ENCODE results near the gene HLA-DRB1.
"Not testable (repeated sequence)": the region's sequence is repeated elsewhere in the genome, so short reads cannot be mapped to it uniquely, and the experiment has no call there.

The HLA-DRB1 gene

DNA sequence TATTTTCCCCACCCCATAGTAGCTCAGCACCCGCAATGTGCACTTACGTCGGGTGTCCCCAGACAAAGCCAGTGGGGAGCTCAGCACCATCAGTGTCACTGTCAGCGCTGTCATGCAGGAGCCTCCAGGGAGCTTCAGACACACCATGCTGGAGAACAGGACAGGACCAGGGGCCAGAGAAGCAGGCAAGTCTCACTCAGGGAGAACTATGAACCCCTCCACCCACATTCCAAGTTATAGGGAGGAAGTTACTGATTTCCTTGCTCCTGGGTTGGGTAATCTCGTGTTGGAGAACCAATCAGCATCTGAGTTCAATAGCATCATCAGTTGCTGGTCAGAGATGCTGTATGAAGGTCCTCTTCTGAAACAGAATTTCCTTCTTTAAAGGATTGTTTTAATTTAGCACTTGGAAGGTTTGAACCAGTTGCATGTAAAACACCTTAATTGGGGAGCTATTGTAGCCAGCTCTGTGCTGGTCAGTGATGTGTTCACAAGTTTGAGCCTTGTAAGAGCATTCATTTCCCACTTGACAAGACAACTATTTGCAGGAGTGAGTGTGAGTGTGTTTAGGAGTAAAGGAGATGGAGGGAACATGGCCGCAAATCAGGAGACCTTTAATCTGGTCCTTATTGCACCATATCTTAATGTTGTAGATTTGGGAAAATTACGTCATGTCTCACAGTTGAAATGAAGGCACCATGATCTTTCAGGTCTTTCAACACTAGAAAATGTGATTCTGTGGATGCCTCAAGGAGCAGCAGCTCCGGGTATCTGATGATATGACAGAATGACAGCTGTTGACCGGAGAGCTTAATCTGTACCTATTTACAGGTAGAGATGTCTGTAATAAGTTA is at the start of gene HLA-DRB1:
TSS of gene HLA-DRB1 (minus strand) at position 253 of the 854 bp plus-strand sequence. CDS start at position 147, 106 bp downstream.
- peak; percentile 9 for DNase-seq (ENCODE audit: low spot score)

DNA sequence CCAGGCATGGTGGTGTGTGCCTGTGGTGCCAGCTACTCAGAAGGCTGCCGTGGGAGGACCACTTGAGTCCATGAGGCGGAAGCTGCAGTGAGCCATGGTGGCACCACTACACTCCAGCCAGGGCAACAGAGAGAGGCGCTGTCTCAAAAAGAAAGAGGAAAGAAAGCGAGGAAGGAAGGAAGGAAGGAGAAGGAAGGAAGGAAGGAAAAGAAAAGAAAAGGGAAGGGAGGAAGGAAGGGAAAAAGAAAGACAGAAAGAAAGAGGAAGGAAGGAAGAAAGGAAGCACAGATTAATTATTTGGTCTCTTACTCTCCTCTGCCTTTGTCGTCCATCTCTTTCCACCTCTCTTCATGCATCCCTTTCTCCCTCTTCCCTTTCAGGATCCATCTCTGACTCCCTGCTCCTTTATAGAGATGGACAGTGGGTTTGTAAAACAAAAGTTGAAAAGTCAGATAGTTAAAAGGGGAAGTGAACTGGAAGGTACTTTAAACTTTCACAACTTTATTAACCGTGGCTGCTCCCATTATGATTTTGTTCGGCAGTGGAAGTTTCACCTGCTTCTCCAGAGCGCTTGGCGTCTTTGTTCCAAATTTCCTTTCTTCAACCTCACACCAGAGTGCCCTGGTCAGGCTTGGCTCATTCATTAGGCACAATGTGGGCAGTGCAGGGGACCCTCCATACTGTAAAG is 49.0 kb upstream of the HLA-DRB1 start:
- DNase-seq (ENCODE audit: low spot score): no peak

DNA sequence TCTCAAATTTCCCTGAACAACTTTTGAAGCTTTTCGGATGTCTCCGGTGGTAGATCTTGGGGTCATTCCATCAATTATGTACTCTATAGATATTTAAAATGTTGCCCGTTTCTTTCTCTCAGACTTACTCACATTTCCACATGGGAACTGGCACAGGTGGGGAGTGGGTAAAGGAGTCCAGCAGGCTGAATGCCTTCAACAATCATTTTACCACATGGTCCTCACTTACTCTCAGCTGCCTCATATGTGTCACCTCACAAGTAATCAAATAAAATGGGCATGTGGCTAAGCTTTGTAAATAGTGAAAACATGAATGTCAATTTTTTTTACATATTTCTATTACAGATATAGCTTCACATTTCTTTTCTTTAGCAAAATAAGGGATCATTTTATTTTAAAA is 48.2 kb upstream of the HLA-DRB1 start:
- no peak for DNase-seq (ENCODE audit: low spot score)

DNA sequence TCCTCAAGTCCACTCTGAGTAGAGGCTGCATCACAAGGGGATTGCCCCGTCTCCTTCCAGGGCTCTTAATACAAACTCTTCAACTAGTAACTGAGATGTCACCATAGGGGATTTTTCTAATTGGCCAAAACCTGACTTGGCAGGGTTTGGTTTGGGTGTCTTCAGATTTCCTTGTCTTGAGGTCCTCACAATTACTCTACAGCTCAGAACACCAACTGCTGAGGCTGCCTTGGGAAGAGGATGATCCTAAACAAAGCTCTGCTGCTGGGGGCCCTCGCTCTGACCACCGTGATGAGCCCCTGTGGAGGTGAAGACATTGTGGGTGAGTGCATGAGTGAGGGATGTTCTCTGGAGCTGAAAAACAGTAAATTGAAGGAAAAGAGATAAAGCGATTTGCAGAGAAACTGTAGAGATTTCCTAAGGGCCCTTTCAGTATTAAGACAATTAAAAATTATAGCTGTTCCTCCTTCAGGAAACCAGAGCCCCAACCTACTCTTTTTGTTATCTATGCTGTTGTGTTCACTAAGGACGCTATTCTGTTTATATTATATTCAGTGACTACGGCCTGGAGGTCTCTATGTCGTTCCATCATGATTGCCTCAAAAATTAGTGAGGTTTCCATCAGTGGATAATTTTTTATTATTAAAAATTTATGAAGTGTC is 47.7 kb upstream of the HLA-DRB1 start, which contains the start of gene HLA-DQA1:
TSS of gene HLA-DQA1 (plus strand) at position 188 of the 662 bp plus-strand sequence. CDS start at position 241, 53 bp downstream.
- peak; percentile 7 for DNase-seq (ENCODE audit: low spot score)

- no peak for DNase-seq (ENCODE audit: low spot score)
Measured at GRCh38 chr6:32635526-32636123, 46.0 kb upstream of the HLA-DRB1 start.

- not testable (repeated sequence) for DNase-seq (ENCODE audit: low spot score)
Measured at GRCh38 chr6:32629793-32630192, 40.1 kb upstream of the HLA-DRB1 start.

GRCh38 chr6:32627831-32628230 is 38.2 kb upstream of the HLA-DRB1 start:
- DNase-seq (ENCODE audit: low spot score): peak; percentile 5

GRCh38 chr6:32627249-32627648 is 37.6 kb upstream of the HLA-DRB1 start:
- DNase-seq (ENCODE audit: low spot score): no peak

- no peak for DNase-seq (ENCODE audit: low spot score)
Measured at GRCh38 chr6:32625137-32625536, 35.5 kb upstream of the HLA-DRB1 start.

- no peak for DNase-seq (ENCODE audit: low spot score)
Measured at GRCh38 chr6:32624565-32624964, 34.9 kb upstream of the HLA-DRB1 start.

DNA sequence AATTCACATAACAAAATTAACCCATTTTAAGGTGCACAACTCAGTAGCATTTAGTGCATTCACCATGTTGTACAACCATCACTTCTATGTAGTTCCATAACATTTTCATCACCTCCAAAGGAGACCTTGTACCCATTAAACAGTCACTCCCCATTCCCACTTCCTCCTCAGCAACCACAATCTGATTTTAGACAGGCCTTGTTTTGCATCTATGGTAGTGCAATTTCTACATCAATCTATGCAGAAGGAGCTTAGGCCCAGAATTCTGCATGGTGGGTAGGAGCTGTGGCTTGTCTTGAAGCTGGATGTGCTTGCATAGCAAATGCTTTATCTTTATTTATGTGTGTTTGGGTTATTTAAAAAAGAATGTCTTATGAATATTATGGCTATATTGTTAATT is 34.0 kb upstream of the HLA-DRB1 start:
- DNase-seq (ENCODE audit: low spot score): no peak

GRCh38 chr6:32622545-32623401 is 33.1 kb upstream of the HLA-DRB1 start:
- DNase-seq (ENCODE audit: low spot score): no peak

DNA sequence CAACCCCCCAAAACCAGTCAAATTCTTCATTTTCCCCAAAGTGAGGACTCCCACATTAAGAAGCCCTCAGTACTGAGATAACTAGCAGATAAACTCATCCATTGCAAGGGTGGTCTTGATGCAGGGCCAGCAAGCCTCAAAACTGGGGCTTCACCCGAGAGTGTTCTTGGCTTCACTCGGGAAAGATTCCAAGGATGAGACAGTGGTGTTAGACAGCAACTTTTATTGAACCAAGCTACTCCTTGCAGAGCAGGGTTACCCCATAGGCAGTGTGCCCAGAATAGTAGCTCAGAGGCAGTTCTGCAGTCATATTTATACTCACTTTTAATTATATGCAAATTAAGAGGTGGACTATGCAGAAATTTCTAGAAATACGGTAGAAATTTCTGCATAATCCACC is 31.7 kb upstream of the HLA-DRB1 start:
- DNase-seq (ENCODE audit: low spot score): no peak

- DNase-seq (ENCODE audit: low spot score): no peak
Measured at GRCh38 chr6:32617751-32618150, 28.1 kb upstream of the HLA-DRB1 start.

DNA sequence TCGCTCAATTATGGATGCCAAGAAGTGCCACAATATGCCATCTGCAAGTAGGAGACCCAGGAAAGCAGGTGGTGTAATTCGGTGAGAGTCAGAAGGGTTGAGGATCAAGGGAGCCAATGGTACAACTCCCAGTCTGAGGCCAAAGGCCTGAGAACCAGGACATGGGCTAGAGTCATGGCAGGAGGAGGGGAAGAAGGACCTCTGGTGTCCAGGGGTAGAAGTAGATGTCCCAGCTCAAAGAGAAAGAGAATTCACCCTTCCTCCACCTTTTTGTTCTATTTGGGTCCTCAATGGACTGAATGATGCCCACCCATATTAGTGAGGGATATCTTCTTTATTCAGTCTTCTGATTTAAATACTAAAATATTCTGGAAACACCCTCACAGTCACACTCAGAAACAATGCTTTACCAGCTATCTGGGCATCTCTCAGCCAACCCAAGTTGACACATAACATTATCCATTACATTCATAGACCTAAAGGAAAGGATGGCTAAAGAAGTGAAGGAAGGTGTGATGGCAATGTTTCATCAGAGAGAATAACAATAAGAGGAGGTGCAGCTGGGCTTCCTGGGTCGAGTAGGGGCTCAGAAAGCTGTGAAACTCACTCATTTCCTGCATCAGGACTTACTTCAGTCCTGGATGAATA is 26.4 kb upstream of the HLA-DRB1 start:
- DNase-seq (ENCODE audit: low spot score): no peak

DNA sequence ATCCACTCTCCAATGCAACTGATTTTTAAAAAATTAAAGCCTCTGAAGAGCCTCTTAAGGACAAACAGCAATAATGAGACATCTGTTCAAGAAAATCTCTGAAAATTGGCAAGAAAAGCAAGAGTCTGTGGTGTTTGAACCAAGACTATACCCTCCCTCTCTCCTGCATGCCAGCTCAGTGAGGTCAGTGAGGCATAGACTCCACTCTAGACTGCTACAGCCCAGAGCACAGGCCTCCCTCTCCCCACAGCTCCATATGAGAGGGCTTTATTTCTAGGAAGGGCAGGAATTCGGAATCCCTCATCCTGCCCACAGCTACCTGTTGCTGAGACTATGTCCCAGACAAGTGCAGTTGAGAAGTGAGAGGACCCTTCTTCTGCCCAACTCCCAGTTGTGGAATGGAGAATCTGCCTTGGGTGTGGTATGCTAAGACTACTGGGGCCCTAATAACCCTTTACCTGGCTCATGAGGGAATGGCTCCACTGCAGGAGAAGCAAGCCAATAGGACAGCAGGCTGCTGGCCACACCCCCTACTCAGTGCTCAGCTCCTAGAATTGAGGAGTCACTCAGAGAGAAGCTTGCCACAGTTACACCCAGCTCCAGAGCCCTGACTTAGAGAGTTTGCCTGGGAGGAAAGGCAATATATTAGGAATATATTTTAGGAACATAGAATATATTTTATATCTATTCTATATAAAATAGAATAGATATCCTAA is 24.9 kb upstream of the HLA-DRB1 start:
- no peak for DNase-seq (ENCODE audit: low spot score)

DNA sequence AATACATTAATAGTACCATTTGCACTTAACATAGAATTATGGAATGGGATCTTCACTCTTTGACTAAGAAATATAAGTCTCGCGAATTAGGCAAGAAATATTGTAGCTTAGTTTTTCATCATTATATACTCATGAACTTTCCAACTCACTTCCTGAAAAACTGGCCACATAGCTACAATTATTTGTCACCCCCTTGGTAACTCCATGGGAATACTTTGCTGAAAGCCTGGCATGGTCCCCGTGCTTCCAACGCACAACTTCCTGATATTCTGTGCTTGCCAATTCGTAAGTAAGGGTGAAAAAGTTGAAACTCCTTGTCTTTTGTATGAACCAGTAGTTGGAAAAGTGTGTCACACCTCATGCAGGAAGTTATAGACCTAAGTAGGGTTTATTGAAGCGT is 23.8 kb upstream of the HLA-DRB1 start:
- no peak for DNase-seq (ENCODE audit: low spot score)

- DNase-seq (ENCODE audit: low spot score): no peak
Measured at GRCh38 chr6:32610682-32611296, 21.1 kb upstream of the HLA-DRB1 start.

Measured in cerebellar cortex (tissue), 1 donor.